Measurements from ENCODE around the gene SLC11A1.

The SLC11A1 gene

GRCh38 chr2:218395826-218396687 is 14.0 kb downstream of the SLC11A1 start:
- Mint-ChIP-seq H3K4me1 (peaks cover 54% of the 10 kb centered on the region), H3K9me3 (no peaks in the 10 kb centered on the region), H3K27me3 (no peaks in the 10 kb centered on the region), H3K4me3 (peak overlapping the region; percentile 86 to 91), H3K27ac (peak overlapping the region; percentile 89 to 98)
- ATAC-seq (peak; percentile 71), DNase-seq (peak; percentile 95 to 96)

- H3K4me3 Mint-ChIP-seq, result peak overlapping the region; percentile 86 to 91
- H3K4me1 Mint-ChIP-seq, result peaks cover 62% of the 10 kb centered on the region
- no peaks in the 10 kb centered on the region for H3K27me3 Mint-ChIP-seq
- peak; percentile 10 for ATAC-seq
- no peaks in the 10 kb centered on the region for H3K9me3 Mint-ChIP-seq
- H3K27ac Mint-ChIP-seq, result peak overlapping the region; percentile 89 to 98
- peak; percentile 57 to 76 for DNase-seq
Observed at GRCh38 chr2:218396688-218397462, 14.8 kb downstream of the SLC11A1 start.

GRCh38 chr2:218397463-218397819 is 15.4 kb downstream of the SLC11A1 start:
- H3K27ac Mint-ChIP-seq, result peak overlapping the region; percentile 40 to 86
- DNase-seq (no peak), ATAC-seq (no peak)
- H3K4me1 Mint-ChIP-seq, result peaks cover 68% of the 10 kb centered on the region
- no peaks in the 10 kb centered on the region for H3K27me3 Mint-ChIP-seq
- no peaks in the 10 kb centered on the region for H3K9me3 Mint-ChIP-seq
- H3K4me3 Mint-ChIP-seq, result peak overlapping the region; percentile 86 to 91

GRCh38 chr2:218397820-218398436 is 15.9 kb downstream of the SLC11A1 start:
- Mint-ChIP-seq H3K27me3 (no peaks in the 10 kb centered on the region), H3K9me3 (no peaks in the 10 kb centered on the region), H3K4me1 (peaks cover 72% of the 10 kb centered on the region), H3K27ac (peak overlapping the region; percentile 40 to 86), H3K4me3 (peak overlapping the region; percentile 86 to 91)
- peak; percentile 58 to 76 for DNase-seq
- ATAC-seq, result peak; percentile 22

- H3K9me3 Mint-ChIP-seq, result no peaks in the 10 kb centered on the region
- ATAC-seq (peak; percentile 41), DNase-seq (peak; percentile 68 to 76)
- peak overlapping the region; percentile 86 to 91 for H3K4me3 Mint-ChIP-seq
- no peaks in the 10 kb centered on the region for H3K27me3 Mint-ChIP-seq
- peaks cover 72% of the 10 kb centered on the region for H3K4me1 Mint-ChIP-seq
- peak overlapping the region; percentile 86 to 95 for H3K27ac Mint-ChIP-seq
Observed at GRCh38 chr2:218398437-218399390, 16.6 kb downstream of the SLC11A1 start.

GRCh38 chr2:218399391-218400166 is 17.5 kb downstream of the SLC11A1 start, which contains the start of gene CTDSP1:
Gene CTDSP1, plus strand, starts transcription at chr2:218399868. Its CDS starts 223 bp downstream, at chr2:218400091.
- peak; percentile 92 to 94 for DNase-seq
- no peaks in the 10 kb centered on the region for H3K9me3 Mint-ChIP-seq
- ATAC-seq, result peak; percentile 55
- H3K4me1 Mint-ChIP-seq, result peaks cover 72% of the 10 kb centered on the region
- peak within 1 kb of the TSS; percentile 95 to 98 for H3K27ac Mint-ChIP-seq
- H3K4me3 Mint-ChIP-seq, result peak within 1 kb of the TSS; percentile 95 to 99
- no peaks in the 10 kb centered on the region for H3K27me3 Mint-ChIP-seq

- no peaks in the 10 kb centered on the region for H3K27me3 Mint-ChIP-seq
- H3K9me3 Mint-ChIP-seq, result no peaks in the 10 kb centered on the region
- H3K4me3 Mint-ChIP-seq, result peak overlapping the region; percentile 95 to 99
- ATAC-seq, result no peak
- peak overlapping the region; percentile 94 to 98 for H3K27ac Mint-ChIP-seq
- H3K4me1 Mint-ChIP-seq, result peaks cover 73% of the 10 kb centered on the region
- no peak for DNase-seq
Observed at GRCh38 chr2:218400167-218400929, 18.3 kb downstream of the SLC11A1 start.

- DNase-seq (no peak), ATAC-seq (no peak)
- no peaks in the 10 kb centered on the region for H3K27me3 Mint-ChIP-seq
- H3K4me1 Mint-ChIP-seq, result peaks cover 73% of the 10 kb centered on the region
- peak overlapping the region; percentile 95 to 99 for H3K4me3 Mint-ChIP-seq
- H3K9me3 Mint-ChIP-seq, result no peaks in the 10 kb centered on the region
- peak overlapping the region in 1 of 2 donors; percentile 71 for H3K27ac Mint-ChIP-seq
Observed at GRCh38 chr2:218400930-218401881, 19.1 kb downstream of the SLC11A1 start.

GRCh38 chr2:218401890-218402289 is 19.8 kb downstream of the SLC11A1 start:
- ATAC-seq (no peak), DNase-seq (no peak)
- Mint-ChIP-seq H3K9me3 (no peaks in the 10 kb centered on the region), H3K27me3 (no peaks in the 10 kb centered on the region), H3K4me3 (peak overlapping the region in 1 of 2 donors; percentile 99), H3K4me1 (peaks cover 71% of the 10 kb centered on the region), H3K27ac (no peak overlapping the region)

- ATAC-seq, result no peak
- peak overlapping the region in 1 of 2 donors; percentile 15 for H3K4me3 Mint-ChIP-seq
- H3K27ac Mint-ChIP-seq, result no peak overlapping the region
- H3K4me1 Mint-ChIP-seq, result peaks cover 71% of the 10 kb centered on the region
- DNase-seq, result no peak
- no peaks in the 10 kb centered on the region for H3K9me3 Mint-ChIP-seq
- H3K27me3 Mint-ChIP-seq, result peaks cover 4% of the 10 kb centered on the region
Observed at GRCh38 chr2:218402491-218402901, 20.4 kb downstream of the SLC11A1 start.

- Mint-ChIP-seq H3K27me3 (peaks cover 9% of the 10 kb centered on the region), H3K4me3 (peak overlapping the region in 1 of 2 donors; percentile 31), H3K4me1 (peaks cover 71% of the 10 kb centered on the region), H3K27ac (no peak overlapping the region), H3K9me3 (no peaks in the 10 kb centered on the region)
- ATAC-seq (no peak), DNase-seq (no peak)
Observed at GRCh38 chr2:218402911-218403411, 20.9 kb downstream of the SLC11A1 start.

- no peaks in the 10 kb centered on the region for H3K9me3 Mint-ChIP-seq
- H3K27me3 Mint-ChIP-seq, result peaks cover 17% of the 10 kb centered on the region
- no peak for ATAC-seq
- peaks cover 76% of the 10 kb centered on the region for H3K4me1 Mint-ChIP-seq
- H3K4me3 Mint-ChIP-seq, result no peak overlapping the region
- DNase-seq, result no peak
- no peak overlapping the region for H3K27ac Mint-ChIP-seq
Observed at GRCh38 chr2:218403810-218404209, 21.7 kb downstream of the SLC11A1 start.

All from stimulated activated naive CD8-positive, alpha-beta T cell treated with anti-CD3 and anti-CD28 coated beads, Interleukin-15, amount 100 ng/mL, for 72 hours (primary cell).